ENCODE measurements around the gene GZF1.

GZF1 gene

DNA sequence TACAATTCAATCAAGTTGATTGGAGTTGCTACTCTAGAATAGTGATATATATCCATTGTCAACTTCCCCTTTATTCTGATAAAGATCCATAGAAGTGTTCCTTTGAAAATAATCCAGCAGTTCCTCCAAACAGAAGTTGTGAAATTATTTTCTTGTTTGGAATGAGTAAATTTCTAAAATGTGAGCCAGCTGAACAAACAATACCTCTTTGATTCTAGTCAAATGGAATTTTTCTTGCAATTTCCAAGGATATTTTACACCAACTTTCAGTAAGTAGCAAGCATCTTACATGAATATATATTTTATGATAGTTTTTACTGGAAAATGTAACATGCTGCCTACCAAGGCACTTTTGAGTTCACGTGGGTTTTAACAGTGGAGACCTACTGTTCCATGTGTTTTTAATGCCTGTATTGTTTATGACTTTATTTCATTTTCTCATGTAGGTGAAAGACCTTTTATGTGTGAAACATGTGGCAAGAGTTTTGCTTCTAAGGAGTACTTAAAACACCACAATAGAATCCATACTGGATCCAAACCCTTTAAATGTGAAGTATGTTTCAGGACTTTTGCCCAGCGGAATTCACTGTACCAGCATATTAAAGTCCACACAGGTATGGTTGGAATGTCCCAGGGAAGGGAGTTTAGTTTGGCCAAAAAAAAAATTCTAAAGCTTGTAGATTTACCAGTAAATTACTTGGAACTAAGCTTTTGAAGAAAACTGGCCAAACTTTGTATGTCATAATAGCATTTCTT, 6.5 kb downstream of the GZF1 start:
- DNase-seq (ENCODE audit: insufficient read length, low spot score): no peak
- FAIRE-seq: no peak

DNA sequence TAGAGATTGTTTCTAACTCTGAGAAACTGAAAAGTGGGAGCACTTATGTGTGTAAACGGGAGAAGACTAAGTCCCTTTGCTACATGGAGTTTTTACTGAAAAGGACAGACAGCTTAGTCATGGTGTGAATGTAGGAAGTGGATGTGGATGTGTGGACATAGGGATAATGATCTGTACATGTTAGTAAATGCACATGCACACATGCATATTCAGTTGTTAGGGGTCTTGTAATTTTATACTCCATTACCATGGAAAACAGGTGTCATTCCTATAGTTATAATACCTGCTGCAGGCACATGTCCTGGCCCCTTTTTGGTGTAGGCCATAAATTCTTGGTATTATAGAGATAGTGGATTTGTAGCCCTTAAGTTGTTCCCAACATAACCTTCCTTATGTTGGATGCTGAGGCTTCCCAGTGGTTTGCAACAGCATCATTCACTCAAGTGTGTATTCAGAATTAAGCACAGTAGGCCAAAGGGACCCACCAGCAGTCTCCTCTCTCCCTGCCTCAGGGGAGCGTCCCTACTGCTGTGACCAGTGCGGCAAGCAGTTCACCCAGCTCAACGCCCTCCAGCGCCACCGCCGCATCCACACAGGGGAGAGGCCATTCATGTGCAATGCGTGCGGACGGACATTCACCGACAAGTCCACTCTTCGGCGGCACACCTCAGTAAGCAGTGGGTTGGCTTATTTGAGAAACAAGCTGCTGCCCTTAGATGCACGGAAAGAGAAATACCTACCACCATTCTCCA, 7.3 kb downstream of the GZF1 start:
- FAIRE-seq (no peak), DNase-seq (ENCODE audit: insufficient read length, low spot score) (no peak)

GRCh38 chr20:23370274-23370673, 8.3 kb downstream of the GZF1 start:
- FAIRE-seq: no peak
- DNase-seq (ENCODE audit: insufficient read length, low spot score): no peak

DNA sequence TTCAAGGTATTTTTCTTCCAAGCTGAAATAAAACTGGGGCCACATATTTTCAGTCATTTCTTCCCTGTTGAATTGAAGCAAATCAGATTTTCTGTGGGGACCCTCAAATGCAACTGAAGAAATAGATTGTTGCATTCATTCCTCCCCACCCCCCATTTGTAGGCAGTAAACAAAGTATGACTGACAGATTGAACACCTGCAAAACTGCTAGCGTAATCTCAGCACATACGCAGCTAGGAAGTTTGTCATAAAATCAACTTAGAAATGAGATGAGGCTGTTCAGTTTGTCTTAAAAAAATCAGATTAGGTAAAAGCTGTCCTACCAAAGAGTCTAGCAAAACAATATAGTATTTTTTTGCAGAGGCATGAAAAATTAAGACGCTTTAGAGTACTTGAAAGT, 8.9 kb downstream of the GZF1 start:
- FAIRE-seq (no peak), DNase-seq (ENCODE audit: insufficient read length, low spot score) (no peak)

DNA sequence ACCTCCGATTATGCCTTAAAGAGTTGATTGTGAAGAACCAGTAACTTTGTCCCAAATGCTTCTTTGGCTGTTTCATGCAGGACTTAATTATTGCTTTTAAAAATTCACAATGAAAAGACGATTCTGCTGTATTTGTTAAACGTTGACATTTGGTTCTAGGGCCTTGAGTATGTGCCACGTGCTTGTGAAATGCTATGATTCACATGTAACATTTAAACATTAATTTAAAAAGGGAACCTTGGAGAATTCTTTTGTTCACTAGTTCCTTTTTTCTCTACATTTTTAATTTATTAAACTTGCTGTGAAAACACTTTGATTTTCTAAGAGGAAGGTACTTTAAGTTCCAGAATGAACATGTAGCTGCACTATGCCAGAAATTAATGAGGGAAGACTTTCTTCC, 9.5 kb downstream of the GZF1 start:
- FAIRE-seq: no peak
- DNase-seq (ENCODE audit: insufficient read length, low spot score): no peak

DNA sequence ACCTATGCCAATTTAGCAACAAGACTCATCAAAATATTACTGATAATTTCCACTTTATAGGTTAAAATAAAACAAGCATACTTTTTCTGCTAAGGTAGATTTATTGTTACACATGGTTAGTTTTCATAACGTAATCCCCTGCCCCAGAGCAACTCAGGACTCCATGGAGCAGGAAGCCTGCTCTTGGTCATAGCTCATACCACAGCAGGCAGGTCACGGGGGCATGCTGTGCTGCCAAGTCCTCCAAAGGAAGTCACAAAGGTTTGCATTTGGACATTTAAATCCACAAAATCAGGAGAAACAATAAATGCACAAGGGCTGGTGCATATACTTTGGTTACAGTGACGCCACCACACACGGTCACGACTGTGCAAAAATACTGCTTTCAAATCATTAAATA, 12.5 kb downstream of the GZF1 start:
- no peak for FAIRE-seq
- DNase-seq (ENCODE audit: insufficient read length, low spot score): no peak

GRCh38 chr20:23375827-23376226, 13.8 kb downstream of the GZF1 start:
- FAIRE-seq: no peak
- DNase-seq (ENCODE audit: insufficient read length, low spot score): no peak

GRCh38 chr20:23379772-23380171, 17.8 kb downstream of the GZF1 start:
- DNase-seq (ENCODE audit: insufficient read length, low spot score) (no peak), FAIRE-seq (no peak)

GRCh38 chr20:23381876-23382275, 19.9 kb downstream of the GZF1 start:
- FAIRE-seq: no peak
- DNase-seq (ENCODE audit: insufficient read length, low spot score): no peak

DNA sequence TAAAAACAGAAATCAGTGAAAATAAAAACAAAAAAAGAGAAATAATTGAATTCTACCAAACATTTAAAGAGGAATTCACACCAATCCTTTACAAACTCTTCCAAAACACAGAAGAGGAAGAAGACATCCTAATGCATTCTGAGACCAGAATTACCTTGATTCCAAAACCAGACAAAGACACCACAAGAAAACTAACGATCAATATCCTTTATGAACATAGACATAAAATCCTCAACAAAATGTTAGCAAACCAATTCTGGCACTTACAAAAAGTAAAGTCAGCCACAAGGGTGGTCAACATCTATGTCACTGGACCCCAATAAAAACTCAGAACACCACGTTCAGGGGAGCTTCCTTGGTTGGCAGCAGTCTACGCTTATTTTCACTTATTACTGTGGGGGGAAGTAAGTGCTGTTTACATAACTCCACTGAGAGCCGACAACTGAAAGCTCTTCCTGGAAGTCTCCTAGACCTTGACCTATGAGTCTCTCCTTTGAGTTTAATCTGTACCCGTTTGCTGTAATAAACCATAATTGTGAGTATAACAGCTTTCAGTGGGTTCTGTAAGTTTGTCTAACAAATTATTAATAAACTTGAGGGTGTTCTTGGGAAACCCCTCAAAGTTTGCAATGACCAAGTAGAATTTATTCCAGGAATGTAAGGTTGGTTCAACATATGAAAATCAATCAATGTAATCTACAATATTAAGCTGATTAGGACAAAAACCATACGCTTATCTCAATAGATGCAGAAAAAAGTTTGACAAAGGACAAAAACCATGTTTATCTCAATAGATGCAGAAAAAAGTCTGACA, 24.5 kb downstream of the GZF1 start:
- FAIRE-seq (no peak), DNase-seq (ENCODE audit: insufficient read length, low spot score) (no peak)

DNA sequence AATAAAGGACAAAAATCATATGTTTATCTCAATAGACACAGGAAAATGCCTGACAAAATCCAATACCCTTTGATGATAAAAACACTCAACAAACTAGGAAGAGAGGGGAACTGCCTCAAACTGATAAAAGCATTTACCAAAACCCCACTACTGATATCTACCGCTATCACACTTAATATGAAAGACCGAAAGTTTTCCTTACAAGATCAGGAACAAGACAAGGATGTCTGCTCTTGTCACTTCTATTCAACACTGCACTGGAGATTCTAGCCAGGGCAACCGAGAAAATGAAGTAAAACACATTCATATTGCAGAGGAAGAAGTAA, 25.1 kb downstream of the GZF1 start:
- no peak for DNase-seq (ENCODE audit: insufficient read length, low spot score)
- FAIRE-seq: no peak

GRCh38 chr20:23390091-23390774, 28.3 kb downstream of the GZF1 start:
- FAIRE-seq (no peak), DNase-seq (ENCODE audit: insufficient read length, low spot score) (no peak)

- no peak for FAIRE-seq
- DNase-seq (ENCODE audit: insufficient read length, low spot score): no peak
These were observed 29.8 kb downstream of the GZF1 start for GRCh38 chr20:23391707-23392310.

- FAIRE-seq: no peak
- DNase-seq (ENCODE audit: insufficient read length, low spot score): no peak
These were observed 32.2 kb downstream of the GZF1 start for GRCh38 chr20:23393996-23394775.

DNA sequence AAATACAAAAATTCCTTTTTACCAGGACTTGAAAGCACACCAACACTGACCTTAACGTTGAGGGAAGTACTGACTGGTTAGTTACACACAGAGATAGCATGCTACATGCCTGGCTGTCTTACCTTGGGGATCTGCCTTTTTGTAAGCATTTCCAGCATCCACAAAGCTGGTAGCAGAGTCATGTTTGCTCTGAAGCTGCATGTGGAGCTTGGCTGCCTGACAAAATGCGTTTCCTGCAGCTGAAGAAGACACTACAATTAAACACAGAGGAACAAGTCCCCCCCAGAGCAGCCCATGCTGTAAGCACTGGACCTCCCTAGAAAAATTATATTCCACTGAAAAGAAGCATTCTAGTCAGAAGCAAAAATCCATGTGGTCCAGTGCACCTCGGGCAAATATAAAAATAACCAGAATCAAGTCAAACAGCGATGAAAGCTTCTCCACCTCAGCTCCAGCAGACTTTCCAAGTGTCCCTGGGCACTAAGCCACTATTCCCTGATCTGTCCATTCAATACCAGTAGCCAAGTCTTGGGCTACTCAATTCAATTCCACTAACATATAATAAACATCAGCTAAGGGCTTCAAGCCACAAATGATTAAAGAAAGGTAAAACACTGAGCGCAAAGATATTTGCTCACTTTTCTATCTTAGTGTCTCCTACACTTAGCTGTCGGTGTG, 35.1 kb downstream of the GZF1 start:
- FAIRE-seq: no peak
- DNase-seq (ENCODE audit: insufficient read length, low spot score): no peak

GRCh38 chr20:23397961-23398360, 36.0 kb downstream of the GZF1 start:
- DNase-seq (ENCODE audit: insufficient read length, low spot score): no peak
- no peak for FAIRE-seq

DNA sequence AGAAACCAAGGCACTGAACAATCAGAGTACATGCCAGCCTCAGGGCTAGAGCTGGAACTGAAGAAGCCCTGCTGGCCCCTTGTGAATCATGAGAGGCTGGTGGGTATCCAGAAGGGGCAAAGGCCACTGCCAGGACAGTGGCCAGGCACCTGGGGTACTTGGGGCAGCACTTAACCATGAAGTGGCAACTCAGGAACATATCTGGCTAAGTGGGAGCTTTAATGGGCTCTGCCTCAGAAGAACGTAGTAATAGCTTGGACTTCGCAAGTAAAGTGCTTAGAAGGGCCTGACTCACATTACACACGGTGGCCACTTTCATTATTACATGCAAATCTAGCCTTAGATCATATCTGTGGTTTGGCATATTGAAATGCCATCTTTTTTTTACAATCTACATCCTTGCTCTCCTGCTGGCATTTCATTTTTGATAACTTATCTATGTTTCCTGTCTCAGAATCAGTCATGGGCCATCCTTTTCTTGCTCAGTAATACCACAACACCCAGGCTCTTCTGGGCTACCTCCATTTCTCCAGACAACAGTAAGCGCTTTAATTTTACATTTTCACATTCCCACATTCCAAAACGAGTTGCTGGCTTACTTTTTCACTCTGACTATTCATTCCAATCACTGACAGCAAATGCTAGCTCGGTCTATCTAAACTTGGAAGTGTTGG, 37.7 kb downstream of the GZF1 start:
- no peak for DNase-seq (ENCODE audit: insufficient read length, low spot score)

GRCh38 chr20:23401051-23401450, 39.1 kb downstream of the GZF1 start:
- FAIRE-seq (no peak), DNase-seq (ENCODE audit: insufficient read length, low spot score) (no peak)

More for the DNA sequence above, 37.7 kb downstream of the GZF1 start:
- no peak for FAIRE-seq

GRCh38 chr20:23403751-23404150, 41.8 kb downstream of the GZF1 start:
- FAIRE-seq: no peak
- DNase-seq (ENCODE audit: insufficient read length, low spot score): no peak

Measured in HTR-8/SVneo (cell line).